OCI-LY3 (cell line): ENCODE results near the gene SNORC.

Experiments
- H2AFZ ChIP-seq: fragments of 200-600, 300-600 bp; shearing (Covaris generic); 2 replicates; pipeline ENCODE4 v1.6.0; 2014; ENCODE audit warnings: antibody characterized with exemption, low read depth, low read length
- H3K27ac ChIP-seq: fragments of 200-600, 300-600 bp; sonication (generic); 2 replicates; pipeline ENCODE4 v1.5.1; 2014; ENCODE audit warnings: mild to moderate bottlenecking, low read length, moderate library complexity, mixed read lengths
- H3K27me3 ChIP-seq: fragments of 200-600, 300-600 bp; sonication (generic); 2 replicates; pipeline ENCODE4 v1.6.1; 2014; ENCODE audit warnings: low read depth, low read length, mixed read lengths
- H3K36me3 ChIP-seq: fragments of 200-600, 300-600 bp; sonication (generic); replicated peaks from 2 replicates; pipeline ENCODE3; 2014; ENCODE audit warnings: low read depth, low read length, mixed read lengths
- H3K4me1 ChIP-seq: fragments of 300-600, 200-600 bp; sonication (generic); 2 replicates; pipeline ENCODE4 v1.6.1; 2014; ENCODE audit warnings: low read length, mixed read lengths
- H3K4me2 ChIP-seq: fragments of 200-600, 300-600 bp; sonication (generic); 2 replicates; pipeline ENCODE4 v1.6.1; 2014; ENCODE audit warnings: low read length, mixed read lengths
- H3K4me3 ChIP-seq: fragments of 300-600, 200-600 bp; sonication (generic); 2 replicates; pipeline ENCODE4 v1.5.1; 2014; ENCODE audit warnings: antibody characterized with exemption, mild to moderate bottlenecking, low read length, moderate library complexity
- H3K79me2 ChIP-seq: fragments of 300-600, 200-600 bp; shearing (Covaris generic); 2 replicates; pipeline ENCODE4 v1.6.1; 2014; ENCODE audit warnings: mild to moderate bottlenecking, low read length, mixed read lengths
- H3K9ac ChIP-seq: fragments of 300-600, 200-600 bp; shearing (Covaris generic); 2 replicates; pipeline ENCODE4 v1.6.0; 2014; ENCODE audit warnings: mild to moderate bottlenecking, low read length, moderate library complexity
- H3K9me3 ChIP-seq: fragments of 200-600, 300-600 bp; shearing (Covaris generic); 2 replicates; pipeline ENCODE4 v1.6.1; 2014; ENCODE audit warnings: low read length, mixed read lengths; ENCODE audit not compliant: insufficient read depth
- H4K20me1 ChIP-seq: fragments of 200-600, 300-600 bp; sonication (generic); 2 replicates; pipeline ENCODE4 v1.6.1; 2016; ENCODE audit warnings: low read length, mixed read lengths; ENCODE audit not compliant: insufficient read depth
- CTCF ChIP-seq: fragments of 200-600, 300-600 bp; sonication (generic); IDR thresholded peaks from 2 replicates; pipeline ENCODE4 v1.5.1; 2014; ENCODE audit warnings: antibody characterized with exemption, low read length, low read depth
- EZH2phosphoT487 ChIP-seq: fragments of 200-600 bp; shearing (Covaris generic); IDR thresholded peaks from 2 replicates; pipeline ENCODE4 v1.6.1; 2018; ENCODE audit warnings: antibody characterized with exemption, mixed run types, low read depth

The SNORC gene

GRCh38 chr2:232894251-232894650, 24.2 kb downstream of the SNORC start:
- H3K4me3 ChIP-seq, result no peak overlapping the region
- no peaks in the 10 kb centered on the region for H3K36me3 ChIP-seq
- no peak overlapping the region for H3K9ac ChIP-seq
- H3K79me2 ChIP-seq, result no peaks in the 10 kb centered on the region
- H3K4me1 ChIP-seq, result peaks cover 6% of the 10 kb centered on the region; the same call in 1 of the 2 replicates
- H3K27ac ChIP-seq, result no peak overlapping the region
- H3K4me2 ChIP-seq, result no peak overlapping the region
- no peaks in the 10 kb centered on the region for H3K27me3 ChIP-seq
- H3K9me3 ChIP-seq, result no peaks in the 10 kb centered on the region
- H4K20me1 ChIP-seq, result no peaks in the 10 kb centered on the region
- H2AFZ ChIP-seq, result no peak overlapping the region
- TF ChIP-seq CTCF, result no peak
- TF ChIP-seq EZH2phosphoT487, result no peak

- TF ChIP-seq EZH2phosphoT487 (no peak), CTCF (no peak)
- Histone ChIP-seq H3K79me2 (no peaks in the 10 kb centered on the region), H3K27ac (no peak overlapping the region), H3K36me3 (no peaks in the 10 kb centered on the region), H3K4me3 (no peak overlapping the region), H3K9ac (no peak overlapping the region), H3K9me3 (no peaks in the 10 kb centered on the region), H2AFZ (no peak overlapping the region), H3K4me1 (peaks cover 6% of the 10 kb centered on the region; the same call in 1 of the 2 replicates), H3K4me2 (no peak overlapping the region), H3K27me3 (no peaks in the 10 kb centered on the region), H4K20me1 (no peaks in the 10 kb centered on the region)
Measured at GRCh38 chr2:232894746-232895145, 24.7 kb downstream of the SNORC start.

GRCh38 chr2:232896111-232896510, 26.0 kb downstream of the SNORC start:
- TF ChIP-seq CTCF (no peak), EZH2phosphoT487 (no peak)

GRCh38 chr2:232896720-232897597, 26.9 kb downstream of the SNORC start:
- TF ChIP-seq CTCF (no peak), EZH2phosphoT487 (no peak)
- Histone ChIP-seq H3K4me1 (peaks cover 6% of the 10 kb centered on the region; the same call in 1 of the 2 replicates), H3K27me3 (no peaks in the 10 kb centered on the region), H3K4me2 (no peak overlapping the region), H3K79me2 (no peaks in the 10 kb centered on the region), H3K4me3 (no peak overlapping the region), H4K20me1 (no peaks in the 10 kb centered on the region), H3K9me3 (no peaks in the 10 kb centered on the region), H3K27ac (no peak overlapping the region), H2AFZ (no peak overlapping the region), H3K9ac (no peak overlapping the region), H3K36me3 (no peaks in the 10 kb centered on the region)

More at GRCh38 chr2:232896111-232896510, 26.0 kb downstream of the SNORC start:
- Histone ChIP-seq H3K4me3 (no peak overlapping the region), H3K36me3 (no peaks in the 10 kb centered on the region), H3K4me1 (peaks cover 6% of the 10 kb centered on the region; the same call in 1 of the 2 replicates), H3K27ac (no peak overlapping the region), H2AFZ (no peak overlapping the region), H3K9me3 (no peaks in the 10 kb centered on the region), H3K9ac (no peak overlapping the region), H3K27me3 (no peaks in the 10 kb centered on the region), H4K20me1 (no peaks in the 10 kb centered on the region), H3K4me2 (no peak overlapping the region), H3K79me2 (no peaks in the 10 kb centered on the region)
